HG03469 (cell line): ENCODE data around the gene ARSG.

ENCODE experiments used
- ATAC-seq: cut with Tn5 transposase; IDR thresholded peaks from one replicate; pipeline ENCODE4 v1.9.1; 2021; ENCODE audit warnings: mild to moderate bottlenecking, moderate library complexity, moderate number of reproducible peaks; ENCODE audit not compliant: unreplicated experiment

ARSG gene

DNA sequence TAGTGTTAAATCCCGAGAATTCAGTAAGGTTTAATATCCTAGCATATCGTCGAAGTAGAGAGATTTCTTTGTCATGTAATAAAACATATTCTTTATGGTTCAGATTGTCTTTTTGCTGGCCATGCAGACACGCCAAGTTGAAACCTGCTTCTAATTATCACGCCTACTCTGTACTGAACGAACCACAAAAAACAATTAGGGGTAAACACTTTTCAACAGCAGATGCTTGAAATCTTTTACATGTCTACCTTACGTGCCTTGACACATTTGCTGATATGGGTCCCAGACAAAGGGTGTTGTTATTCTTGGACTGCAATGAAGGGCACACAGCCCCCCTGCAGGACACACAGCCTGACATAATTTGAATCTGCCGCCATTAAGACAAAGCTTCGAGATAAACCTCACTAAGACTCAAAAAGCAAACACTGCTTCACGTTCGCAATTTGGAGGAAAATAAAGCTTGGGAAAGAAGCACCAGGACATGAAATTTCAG lies 152.7 kb downstream of the ARSG start:
- no peak for ATAC-seq

DNA sequence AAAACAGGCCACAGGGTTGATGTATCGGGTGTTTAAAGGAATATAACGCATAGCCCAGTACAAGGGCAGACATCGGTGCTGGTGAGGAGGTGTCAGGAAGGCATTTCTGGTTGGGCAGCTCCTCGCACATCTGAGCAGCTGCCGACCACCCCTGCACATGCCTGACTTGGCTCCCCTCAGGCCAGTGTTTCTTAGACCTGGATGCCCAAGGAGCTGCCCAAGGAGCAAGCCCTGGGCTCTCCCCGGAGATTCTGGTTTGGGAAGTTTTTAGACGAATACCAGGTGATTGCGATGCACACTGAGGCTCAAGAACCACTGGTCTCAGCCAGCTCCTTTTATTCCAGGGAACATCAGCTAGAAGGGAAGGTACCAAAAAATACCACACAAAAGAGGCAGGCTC lies 154.4 kb downstream of the ARSG start:
- no peak for ATAC-seq

DNA sequence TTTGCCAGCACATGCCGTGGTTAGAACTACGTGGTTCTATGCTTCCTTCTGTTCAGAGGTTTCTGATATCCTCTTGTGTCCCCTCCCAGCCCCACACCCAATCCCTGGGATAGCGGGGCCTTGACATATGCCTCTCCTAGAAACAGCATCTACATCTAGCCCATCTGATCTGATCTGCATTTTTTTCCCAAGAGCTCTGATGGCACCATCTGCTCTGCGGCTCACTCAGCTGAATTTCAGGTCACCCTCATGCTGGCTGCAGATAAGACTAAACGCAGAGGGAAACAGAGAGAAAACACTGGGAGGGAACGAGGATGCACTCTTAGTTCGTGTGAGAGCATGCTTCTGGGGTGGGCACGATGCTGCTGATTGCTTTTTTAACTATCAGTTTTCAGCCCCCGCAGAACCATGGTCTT lies 155.3 kb downstream of the ARSG start:
- ATAC-seq, result no peak

DNA sequence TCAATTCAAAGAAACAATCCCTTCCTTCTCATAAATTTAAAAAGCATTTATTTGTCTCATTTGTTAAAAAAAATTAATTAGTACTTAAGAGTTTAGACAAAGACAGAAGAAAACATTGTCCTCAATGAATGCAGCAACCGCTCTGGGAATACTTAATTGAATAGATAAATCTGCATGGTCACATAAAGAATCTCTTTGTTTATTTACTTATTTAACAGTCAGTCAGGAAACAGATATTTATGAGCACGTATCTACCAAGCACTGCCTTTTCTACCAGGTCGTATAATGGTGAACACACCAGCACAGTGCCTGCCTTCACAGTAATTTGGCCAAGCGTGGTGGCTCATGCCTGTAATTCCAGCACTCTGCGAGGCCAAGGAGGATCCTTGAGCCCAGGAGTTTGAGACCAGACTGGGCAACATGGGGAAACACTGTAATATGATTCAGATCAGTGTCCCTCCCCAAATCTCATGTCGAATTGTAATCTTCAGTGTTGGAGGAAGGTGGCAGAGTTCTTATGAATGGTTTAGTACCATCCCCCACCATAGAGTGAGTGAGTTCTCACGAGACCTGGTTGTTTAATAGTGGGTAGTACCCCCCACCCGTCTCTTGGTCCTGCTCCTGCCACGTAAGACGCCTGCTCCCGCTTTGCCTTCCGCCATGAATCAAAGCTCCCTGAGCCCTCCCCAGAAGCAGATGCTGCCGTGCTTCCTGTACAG lies 157.9 kb downstream of the ARSG start:
- no peak for ATAC-seq

DNA sequence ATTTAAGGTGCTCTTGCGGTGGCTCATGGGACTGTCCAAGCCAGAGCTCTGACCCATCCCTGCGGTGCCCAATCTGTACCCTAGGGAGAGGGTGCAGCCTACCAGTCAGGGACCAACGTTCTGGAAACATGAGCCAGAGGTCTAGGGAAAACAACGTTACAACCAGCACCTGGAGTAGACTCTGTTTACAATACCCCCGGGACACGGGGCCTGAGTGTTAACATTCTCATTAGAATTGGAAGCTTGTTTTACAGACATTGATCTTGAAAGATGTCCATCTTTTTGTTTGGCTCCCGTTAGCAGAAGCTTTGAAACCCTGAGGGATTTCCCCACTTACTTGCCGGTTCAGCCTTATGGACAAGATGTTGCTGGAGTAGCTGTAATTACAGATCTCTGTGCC lies 159.1 kb downstream of the ARSG start:
- no peak for ATAC-seq

DNA sequence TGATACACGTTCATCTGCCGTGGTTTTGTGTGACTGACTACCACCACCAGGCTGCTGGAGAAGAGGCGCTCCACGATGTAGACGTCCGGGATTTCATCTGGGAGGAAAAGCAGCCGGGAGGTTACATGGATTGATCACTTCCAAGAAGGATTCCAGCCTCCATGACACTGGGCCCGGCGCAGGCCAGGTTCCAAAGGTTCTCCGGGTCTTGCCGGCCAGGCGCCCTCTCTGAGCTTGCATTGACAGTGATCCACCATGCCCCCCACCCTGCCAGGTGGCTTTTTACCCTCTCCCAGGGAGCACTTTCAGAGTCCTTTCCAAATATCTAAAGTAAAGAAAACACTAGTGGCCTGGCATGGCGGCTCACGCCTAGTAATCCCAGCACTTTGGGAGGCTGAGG lies 159.5 kb downstream of the ARSG start:
- no peak for ATAC-seq

DNA sequence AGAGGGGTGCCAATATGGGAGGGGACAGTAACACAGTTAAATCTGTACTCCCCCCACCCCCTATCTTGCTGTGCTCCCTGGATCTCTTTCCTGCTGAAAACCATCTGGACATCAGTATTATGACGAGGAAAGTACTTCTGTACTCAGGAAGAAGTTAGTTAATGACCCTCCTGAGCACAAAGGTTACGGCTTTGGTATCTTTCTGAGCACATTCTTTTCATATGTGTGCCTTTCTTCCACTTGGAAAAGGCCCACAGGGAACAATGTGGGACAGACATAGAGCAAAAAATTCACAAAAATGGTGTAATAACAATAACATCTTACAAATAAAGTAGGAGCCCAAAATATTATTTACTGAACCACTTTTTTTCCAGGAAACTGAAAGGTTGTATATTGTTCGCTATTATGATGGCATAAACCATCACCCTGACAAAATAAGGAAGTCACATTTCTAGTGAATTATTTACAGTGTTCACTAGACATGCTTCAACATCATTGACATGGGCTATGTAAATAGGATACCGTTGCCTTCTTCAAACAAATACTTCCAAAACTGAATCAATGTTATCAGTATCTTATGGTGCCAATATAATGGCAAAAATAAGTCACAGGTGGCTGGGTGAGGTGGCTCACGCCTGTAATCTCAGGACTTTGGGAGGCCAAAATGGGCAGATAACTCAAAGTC lies 160.5 kb downstream of the ARSG start:
- ATAC-seq, result no peak

DNA sequence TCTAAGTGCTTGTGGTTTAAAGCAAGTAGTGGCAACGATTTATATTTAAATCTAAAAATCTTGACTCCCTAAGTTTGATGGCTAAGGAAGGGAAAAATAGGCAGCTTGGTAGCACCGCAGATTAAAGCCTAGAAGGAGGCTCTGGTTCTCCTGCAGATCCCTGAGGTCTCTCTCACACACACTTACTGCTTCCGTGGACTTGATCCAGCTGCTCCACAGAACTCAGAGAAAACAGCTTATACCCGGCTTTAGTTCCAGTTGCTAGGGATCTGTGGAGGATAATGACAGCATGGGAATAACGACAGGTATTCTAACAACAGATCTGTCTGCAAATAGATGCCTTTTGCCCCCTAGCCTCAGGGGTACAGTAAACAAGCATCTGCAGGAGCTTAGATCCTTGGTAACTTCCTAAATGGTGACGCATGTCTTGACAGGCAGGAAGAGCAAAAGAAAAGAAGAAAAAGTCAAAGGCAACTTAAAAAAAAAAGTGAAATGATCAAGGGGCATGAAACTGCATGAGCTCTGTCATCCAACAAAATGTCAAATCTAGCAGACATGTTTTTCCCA lies 161.5 kb downstream of the ARSG start:
- no peak for ATAC-seq

DNA sequence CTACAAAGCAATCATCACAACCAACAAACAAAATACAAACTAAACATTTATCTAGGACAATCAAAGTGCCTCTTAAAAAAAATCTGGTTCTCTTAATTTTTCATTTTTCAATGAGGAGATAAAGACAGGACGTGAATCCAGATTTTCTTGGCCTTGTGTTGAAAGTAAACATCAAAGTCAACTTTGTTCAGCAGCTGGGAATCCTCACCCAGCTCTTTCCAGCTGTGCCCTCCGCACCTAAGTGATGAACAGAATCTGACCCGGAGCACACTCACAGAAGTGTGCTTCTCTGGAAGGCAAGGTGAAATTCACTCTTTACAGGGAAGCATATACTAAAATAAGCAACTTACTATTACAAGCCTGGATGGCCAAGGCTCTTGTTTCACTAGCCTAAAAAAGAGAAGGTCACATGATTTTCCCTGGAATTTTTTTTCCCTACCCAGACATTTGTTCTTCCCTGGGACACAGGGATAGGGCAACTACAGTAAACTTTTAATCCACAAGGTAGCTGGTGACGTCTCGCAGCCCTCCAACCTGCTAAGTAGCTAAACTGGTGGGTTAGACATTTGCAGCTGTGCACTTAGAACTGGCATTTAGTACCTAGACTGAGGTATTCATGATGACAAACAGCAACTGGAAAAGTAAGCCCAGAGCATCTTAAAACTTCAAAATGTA lies 162.8 kb downstream of the ARSG start:
- no peak for ATAC-seq

DNA sequence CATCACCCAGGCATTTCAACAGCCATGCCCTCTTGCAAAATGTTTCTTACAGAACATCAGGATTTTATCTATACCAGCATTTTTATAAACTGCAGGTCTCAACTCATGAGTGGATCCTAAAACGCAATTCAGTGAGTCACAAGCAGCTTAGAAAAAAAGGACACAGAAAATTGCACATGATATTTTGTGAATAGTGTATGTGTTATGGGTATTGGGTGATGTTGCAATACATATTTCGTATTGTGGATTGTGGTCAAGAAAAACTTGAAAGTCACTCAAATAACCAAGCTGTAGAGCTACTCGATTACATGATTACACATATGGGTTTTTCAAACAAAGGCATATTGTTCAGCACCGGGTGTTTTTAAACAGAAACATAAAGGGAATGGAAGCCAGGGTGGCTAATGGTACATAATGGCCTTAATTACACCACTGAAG lies 164.6 kb downstream of the ARSG start:
- no peak for ATAC-seq

DNA sequence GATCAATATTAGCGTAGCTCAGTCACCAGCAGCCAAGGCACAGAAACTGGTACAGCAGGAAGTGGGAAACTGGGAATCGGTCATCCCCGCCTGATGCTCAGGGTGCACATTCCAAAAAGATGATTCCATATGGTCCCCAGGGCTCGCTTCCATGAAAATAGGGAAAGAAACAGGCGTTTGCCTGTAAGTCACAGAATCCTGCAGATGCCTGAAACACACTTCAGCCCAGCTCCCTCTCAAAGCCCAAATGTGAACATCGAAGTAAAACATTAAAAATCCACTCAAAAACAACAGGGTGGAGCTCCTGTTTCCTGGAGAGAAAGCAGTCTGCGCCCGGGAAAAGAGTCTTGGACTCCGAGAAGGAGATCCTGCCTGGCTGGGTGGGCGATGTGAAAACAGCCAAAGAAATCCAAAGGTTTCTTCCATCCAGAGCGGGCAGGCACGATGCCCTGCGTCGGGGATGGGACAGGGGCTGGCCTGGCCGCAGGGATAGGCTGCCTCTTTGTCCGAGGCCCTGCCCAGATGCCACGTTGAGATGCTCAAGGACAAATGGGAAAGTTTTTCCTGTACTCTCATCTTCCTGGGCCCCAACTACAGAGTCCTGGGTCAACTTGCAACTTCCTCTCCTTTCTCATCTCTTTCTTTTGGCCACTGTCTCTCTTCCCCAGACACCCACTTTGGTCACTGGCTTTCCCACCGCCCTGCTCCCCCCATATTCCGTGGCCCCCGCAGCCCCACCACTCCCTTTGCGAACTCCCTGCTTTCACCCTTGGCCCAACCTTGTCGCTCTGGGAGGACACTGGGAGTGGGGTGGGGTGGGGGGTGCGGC lies 165.3 kb downstream of the ARSG start:
- no peak for ATAC-seq

DNA sequence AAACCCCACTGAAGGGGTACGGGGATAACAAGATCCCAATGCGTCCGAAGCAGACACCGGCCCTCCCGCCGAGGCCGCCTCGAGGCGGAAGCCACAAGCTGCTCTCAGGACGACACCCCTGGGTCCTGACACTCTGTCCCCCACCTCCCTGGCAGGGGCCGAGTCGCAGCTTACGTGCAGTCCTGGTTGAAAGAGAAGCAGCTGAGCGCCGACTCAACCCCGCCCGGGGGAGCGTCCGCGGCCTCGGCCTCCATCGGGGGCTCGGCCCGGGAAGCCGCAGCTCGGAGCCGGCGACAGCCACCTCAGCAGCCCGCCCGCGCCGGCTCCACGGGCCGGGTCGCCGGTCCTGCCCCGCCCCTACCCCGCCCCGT lies 165.9 kb downstream of the ARSG start, which contains the start of gene WIPI1:
Gene WIPI1 (minus strand): TSS at position 329 of the 371 bp plus-strand sequence. CDS start 75 bp downstream, at position 254.
- ATAC-seq, result peak; percentile 16

DNA sequence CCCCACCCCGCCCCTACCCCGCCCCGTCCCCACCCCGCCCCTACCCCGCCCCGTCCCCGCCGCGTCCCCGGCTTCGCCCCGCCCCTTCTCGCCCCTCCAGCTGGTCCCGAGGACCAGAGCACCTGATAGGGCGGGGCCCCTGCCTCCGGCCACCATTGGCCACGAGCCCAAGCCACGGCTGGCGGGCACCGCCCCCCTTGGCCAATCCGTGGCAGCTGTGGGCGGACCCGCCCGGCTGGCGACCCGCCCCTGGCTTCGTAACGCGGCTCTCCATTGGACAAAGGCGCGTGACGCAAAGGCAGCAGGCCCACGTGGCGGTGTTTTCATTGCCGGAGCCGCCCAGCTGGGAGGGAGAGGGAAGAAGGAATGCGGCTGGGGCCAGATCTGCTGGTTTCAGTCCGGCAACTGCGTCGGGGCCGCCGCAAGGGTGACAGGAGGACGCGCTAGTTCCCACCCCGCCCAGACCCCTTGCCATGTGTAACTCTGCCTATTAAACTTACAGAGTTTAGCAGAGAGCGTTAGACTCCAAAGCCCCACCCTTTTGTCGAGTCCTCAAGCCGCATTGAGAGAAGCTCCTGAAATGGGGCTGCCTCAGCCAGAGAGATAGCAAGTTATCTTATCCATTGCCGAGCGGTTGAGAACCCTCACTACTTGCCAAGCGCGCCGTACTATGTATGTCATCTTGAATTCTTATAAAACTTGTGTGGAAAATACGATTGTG lies 166.4 kb downstream of the ARSG start:
- peak; percentile 68 for ATAC-seq

DNA sequence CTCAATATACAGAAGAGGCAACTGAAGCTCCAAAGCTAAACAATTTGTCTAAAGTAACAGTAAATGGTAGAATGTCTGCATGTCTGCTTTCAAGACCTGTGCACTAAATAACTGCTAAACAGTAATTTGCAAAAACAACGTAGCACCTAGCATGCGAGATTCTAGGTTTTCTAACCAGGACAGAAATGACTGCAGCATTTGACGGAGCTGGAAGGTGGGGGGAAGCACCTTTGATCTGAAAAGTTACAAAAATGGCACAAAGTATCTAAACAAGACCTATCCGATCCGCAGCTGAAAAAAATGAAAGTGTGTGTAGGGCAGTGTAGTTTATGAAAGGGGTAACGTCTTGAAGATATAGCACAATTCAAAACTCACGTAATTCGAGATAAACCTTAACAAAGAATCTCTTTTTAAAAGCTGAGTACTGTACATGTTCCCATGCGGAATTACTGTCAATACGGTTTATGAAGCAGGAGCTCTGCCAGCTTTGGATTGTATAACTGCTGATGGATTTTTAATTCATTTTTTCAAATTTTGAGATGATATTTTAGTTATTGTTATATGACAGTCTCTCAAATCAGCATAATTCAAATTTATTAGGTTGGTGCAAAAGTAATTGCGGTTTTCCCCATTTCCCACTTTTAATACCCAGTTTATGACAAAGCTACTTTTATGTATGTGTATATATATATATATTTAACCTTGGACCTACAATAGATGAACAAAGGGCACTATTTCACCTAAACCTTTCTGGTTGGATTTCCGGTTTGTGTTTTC lies 167.2 kb downstream of the ARSG start:
- no peak for ATAC-seq

DNA sequence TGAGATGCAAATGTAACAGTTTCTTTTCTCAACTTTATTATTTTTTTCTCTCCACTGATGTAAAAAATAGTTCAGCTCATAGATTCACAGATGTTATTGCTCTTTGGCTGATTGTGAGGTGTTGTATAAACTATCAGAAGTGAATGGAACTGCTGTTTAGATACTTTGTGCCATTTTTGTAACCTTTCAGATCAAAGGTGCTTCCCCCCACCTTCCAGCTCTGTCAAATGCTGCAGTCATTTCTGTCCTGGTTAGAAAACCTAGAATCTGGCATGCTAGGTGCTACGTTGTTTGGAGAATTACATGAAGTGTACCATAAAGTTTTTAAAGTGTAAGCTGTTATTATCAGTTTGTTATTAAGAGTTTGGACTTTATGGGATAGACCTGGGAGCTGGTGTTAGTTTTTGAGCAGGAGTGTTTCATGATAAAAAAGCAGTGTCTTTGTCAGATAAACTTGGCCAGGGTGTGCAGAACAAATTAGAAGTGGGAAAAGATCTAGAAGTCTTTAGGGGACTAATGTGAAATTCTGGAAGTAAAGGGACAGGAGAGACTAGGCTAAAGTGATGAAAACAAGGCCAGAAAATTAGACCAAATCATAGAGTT lies 167.8 kb downstream of the ARSG start:
- ATAC-seq, result no peak

DNA sequence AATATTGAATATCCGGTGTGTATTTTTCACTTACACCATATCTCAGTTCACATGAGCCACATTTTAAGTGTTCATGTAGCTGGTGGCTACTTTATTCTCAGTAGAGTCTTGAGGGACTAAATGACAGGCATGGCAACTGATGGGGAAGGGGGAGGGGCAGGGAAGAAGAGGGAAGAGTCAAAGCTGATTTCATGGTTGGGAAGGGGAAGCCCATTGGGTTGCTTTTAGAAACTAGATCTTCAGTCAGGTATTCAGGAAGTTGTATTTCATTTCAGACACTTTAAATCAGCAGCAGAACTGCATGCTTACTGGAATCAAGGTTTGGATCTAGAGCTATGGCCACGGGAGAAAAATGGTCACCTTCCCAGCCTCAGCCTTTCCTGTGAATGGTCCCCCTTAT lies 168.9 kb downstream of the ARSG start:
- no peak for ATAC-seq

DNA sequence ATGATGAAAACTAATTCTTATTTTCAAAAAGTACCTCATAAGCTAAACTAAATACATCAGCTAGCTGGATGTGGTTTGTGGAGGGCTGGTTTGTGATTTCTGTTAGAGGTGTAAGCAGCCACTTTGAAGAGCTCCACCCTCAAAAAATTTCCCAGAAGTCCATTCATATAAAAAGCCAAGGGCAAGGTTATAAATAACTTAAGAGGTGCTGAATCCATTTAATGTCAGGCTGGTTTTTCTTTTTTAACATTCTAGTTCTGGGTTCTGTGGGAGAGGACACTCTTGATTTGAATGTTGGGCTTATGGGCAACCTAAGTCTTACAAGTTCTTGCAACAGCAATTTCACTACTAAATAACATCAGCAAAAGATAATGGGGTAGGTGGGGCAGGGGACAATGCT lies 169.4 kb downstream of the ARSG start:
- no peak for ATAC-seq

DNA sequence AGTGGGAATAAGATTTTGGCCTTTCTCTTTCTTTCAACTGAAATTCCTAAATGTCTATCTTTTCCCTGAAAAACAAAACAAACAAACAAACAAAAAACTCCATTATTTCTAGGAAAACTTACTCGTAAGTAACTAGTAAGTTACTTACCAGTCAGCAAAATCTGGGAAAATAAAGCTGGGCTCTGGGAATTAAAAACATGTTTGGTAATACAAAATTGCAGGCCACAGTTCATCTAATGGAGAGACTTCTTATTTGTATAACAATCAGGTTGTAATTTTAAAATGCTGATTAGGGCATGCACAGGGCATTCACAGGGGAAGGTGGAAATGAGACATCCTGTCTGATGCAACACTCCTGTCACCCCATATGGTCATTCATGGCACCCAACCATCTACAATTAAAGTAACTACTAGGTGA lies 169.8 kb downstream of the ARSG start:
- no peak for ATAC-seq

DNA sequence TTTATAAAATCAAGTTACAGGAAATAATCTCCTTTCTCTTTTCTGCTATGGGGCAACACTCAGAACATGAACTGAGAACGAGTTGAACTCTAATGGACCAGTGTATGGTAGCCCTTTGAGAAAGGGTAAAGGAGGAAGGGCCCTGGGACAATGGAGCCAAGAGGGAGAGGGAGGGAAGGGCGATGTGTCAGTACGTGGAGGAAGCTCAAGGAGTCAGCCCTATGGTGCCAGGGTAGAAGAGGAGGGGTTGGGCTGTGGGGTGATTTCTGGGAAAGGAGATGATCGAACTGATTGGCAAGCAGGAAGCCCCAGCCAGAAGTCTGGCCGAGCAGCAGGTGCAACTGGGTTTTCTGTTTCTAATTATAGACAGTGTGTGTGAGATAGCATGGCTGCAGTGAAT lies 170.3 kb downstream of the ARSG start:
- no peak for ATAC-seq
